Lower leg skin (tissue), 4 donors: ENCODE data around the gene EXOC6B. TPM values are rescaled to one million over a fixed set of nuclear protein-coding genes. Genes with fewer than 3 reads are reported as not detected.
A peak's percentile ranks its signal among the peaks of the same experiment; 100 is the strongest.

Experiments used
- DNase-seq, 2 donors: peaks; one replicate each; pipeline ENCODE4 v3.0.0-alpha.2; 2019; ENCODE audit warnings: low spot score in 2 of 2
- H3K4me3 ChIP-seq: fragments of 200-600 bp; sonication (generic); 2 replicates; pipeline ENCODE4 v1.5.1; 2017; ENCODE audit warnings: mild to moderate bottlenecking, low read depth; ENCODE audit not compliant: poor library complexity, severe bottlenecking
- CTCF ChIP-seq, 3 donors: fragments of 450-650 bp; IDR thresholded peaks; one replicate each; pipeline ENCODE4 v1.5.1; 2016; ENCODE audit warnings: antibody characterized with exemption in 3 of 3, mild to moderate bottlenecking in 3 of 3, moderate library complexity in 2 of 3
- POLR2A ChIP-seq, 2 donors: fragments of 450-650 bp; IDR thresholded peaks; one replicate each; pipeline ENCODE4 v1.6.1; 2016 to 2017; ENCODE audit warnings: antibody characterized with exemption in 2 of 2, mild to moderate bottlenecking in 1 of 2, moderate library complexity in 1 of 2
- WGBS, 2 donors: methylation state at CpG; one replicate each; pipeline ENCODE4 v1.1.5; 2018; 5-methylcytosine and 5-hydroxymethylcytosine counted together
- intact Hi-C: fragments of 100-400 bp; cut with DNase I; formaldehyde crosslinking; loops from one replicate; pipeline ENCODE4 v1.15.0; 2023; ENCODE audit warnings: low total_unique reads
- total RNA-seq, 4 donors: library from RNA; depleted of rRNA; stranded (reverse); fragments of >200 nt; gene quantifications; one replicate each; pipeline ENCODE4 v1.1.0, GENCODE V29; 2016

Gene EXOC6B
- total RNA-seq, 4 donors from 2014 or later = 85.8 to 164 (median 103) TPM

DNA sequence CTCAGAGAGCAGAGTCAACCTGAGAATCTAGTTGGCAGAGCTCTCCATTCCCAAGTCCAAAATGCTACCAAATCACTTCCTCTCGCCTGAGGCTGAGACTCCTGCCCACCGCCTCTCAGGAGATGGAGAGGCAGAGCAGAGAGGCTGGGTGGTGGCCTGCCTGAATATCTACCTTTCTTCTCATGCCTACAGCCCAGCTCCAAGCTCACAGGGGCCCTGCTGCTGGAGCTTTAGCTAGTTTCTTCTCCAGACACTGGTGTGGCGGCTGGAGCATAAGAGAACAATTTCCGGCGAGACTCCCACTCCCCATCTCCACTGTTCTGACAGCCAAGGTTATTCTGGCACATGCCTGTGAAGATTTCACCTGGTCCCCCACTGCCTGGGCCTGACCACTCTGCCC lies 670.1 kb downstream of the EXOC6B start:
- H3K4me3 ChIP-seq = no peak overlapping the region
- 76 to 86% methylated on average over 5 of the region's 5 CpGs for WGBS, 2 donors
- TF ChIP-seq POLR2A (IDR thresholded peaks at IDR 0.05) (no peak), CTCF (IDR thresholded peaks at IDR 0.05) (no peak)
- DNase-seq = peak in 1 of 2 donors; percentile 43
- intact Hi-C loops = loop anchor here (10.0 kb wide), 1 partner anchor 351 kb away; no protein-coding TSS in a partner anchor

DNA sequence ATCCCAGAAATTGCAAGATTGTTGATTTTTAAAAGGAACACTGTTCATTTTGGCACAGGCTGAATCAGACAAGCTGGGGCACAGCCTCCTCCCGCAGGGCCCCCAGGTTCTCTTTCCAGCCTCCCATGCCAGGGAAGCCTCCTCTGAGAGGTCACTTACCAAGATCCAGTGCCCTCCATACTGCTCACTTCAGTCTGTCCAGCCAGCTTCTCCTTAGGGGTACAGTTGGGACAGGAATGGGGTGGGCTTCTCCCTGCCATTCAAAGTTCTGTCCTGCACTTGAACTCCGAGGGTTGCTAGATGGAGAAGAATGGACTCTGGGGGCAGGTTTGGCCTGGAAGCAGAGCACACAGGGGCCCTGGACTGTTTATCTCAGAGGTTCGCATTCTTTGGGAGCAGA lies 670.7 kb downstream of the EXOC6B start:
- 71 to 77% methylated on average over 3 of the region's 3 CpGs for WGBS, 2 donors
- DNase-seq = peak in 1 of 2 donors; percentile 76
- H3K4me3 ChIP-seq = no peak overlapping the region
- TF ChIP-seq CTCF (IDR thresholded peaks at IDR 0.05) (no peak), POLR2A (IDR thresholded peaks at IDR 0.05) (no peak)
- intact Hi-C loops = loop anchor here (10.0 kb wide), 1 partner anchor 350 kb away; no protein-coding TSS in a partner anchor

GRCh38 chr2:72154386-72154975 lies 671.4 kb downstream of the EXOC6B start:
- H3K4me3 ChIP-seq = no peak overlapping the region
- 77 to 81% methylated on average over 16 of the region's 16 CpGs for WGBS, 2 donors
- DNase-seq = peak in 1 of 2 donors; percentile 76
- intact Hi-C loops = loop anchor here (5.0 to 10.0 kb wide), 3 partner anchors 232 to 607 kb away; no protein-coding TSS in a partner anchor
- TF ChIP-seq CTCF (IDR thresholded peaks at IDR 0.05) (no peak), POLR2A (IDR thresholded peaks at IDR 0.05) (no peak)

DNA sequence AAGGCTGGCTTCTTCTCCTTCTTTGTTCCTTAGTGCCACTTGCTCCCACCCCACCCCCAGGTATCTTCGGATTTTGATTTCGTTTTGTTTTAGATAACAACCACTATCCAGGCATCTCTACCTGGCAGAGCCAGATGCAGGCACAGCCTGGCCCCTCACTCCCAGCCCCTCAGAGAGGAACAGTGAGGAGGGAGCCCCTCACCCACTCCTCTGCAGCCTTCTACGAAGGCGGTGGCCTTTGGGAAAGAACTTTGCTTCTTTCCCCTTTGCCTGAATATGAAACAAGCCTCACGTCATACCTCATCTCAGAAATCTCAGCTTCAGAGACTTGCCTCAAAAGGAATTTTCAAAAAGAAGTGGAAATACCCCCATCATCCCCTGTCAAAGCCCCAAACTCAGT lies 671.9 kb downstream of the EXOC6B start:
- WGBS, 2 donors = 89 to 98% methylated on average over 5 of the region's 5 CpGs

GRCh38 chr2:72153026-72153791 lies 672.6 kb downstream of the EXOC6B start:
- 87 to 89% methylated on average over 18 of the region's 18 CpGs for WGBS, 2 donors
- H3K4me3 ChIP-seq = no peak overlapping the region
- peak in 1 of 2 donors; percentile 79 for DNase-seq
- TF ChIP-seq POLR2A (IDR thresholded peaks at IDR 0.05) (no peak), CTCF (IDR thresholded peaks at IDR 0.05) (no peak)
- intact Hi-C loops = loop anchor here (5.0 to 10.0 kb wide), 3 partner anchors 231 to 606 kb away; no protein-coding TSS in a partner anchor

More for the DNA sequence above, 671.9 kb downstream of the EXOC6B start:
- no peak for DNase-seq
- TF ChIP-seq POLR2A (IDR thresholded peaks at IDR 0.05) (no peak), CTCF (IDR thresholded peaks at IDR 0.05) (no peak)
- intact Hi-C loops = loop anchor here (5.0 to 10.0 kb wide), 3 partner anchors 232 to 607 kb away; no protein-coding TSS in a partner anchor
- H3K4me3 ChIP-seq = no peak overlapping the region
